Body of pancreas (tissue), 4 donors: ENCODE data around the gene TEX9.

Experiments used
- CTCF ChIP-seq, 7 experiments: fragments of 450-650 bp in 4 of 7; fragments of 200-600 bp in 3 of 7; sonication (generic) in 3 of 7; IDR thresholded peaks; one replicate each; pipeline ENCODE4 v1.5.1; 2016 to 2019; ENCODE audit warnings: antibody characterized with exemption in 7 of 7
- POLR2A ChIP-seq, 3 donors: fragments of 450-650 bp; IDR thresholded peaks; one replicate each; pipeline ENCODE4 v1.6.1; 2016; ENCODE audit warnings: antibody characterized with exemption in 3 of 3, mild to moderate bottlenecking in 2 of 3

GRCh38 chr15:56472278-56472677, 107.1 kb downstream of the TEX9 start:
- no peak for TF ChIP-seq CTCF (IDR thresholded peaks at IDR 0.05)
- TF ChIP-seq POLR2A (IDR thresholded peaks at IDR 0.05), result no peak
